Activated CD4-positive, alpha-beta memory T cell treated with anti-CD3 and anti-CD28 coated beads, Interleukin-2, amount 10 ng/mL, durations not matched to agents 7 days and 5 days (primary cell): ENCODE results near the gene ZNF33B. TPM values are rescaled to one million over a fixed set of nuclear protein-coding genes. Genes with fewer than 3 reads are reported as not detected.

Experiments
- CTCF ChIA-PET: fragments of 350-600 bp; sonication (Branson Sonifier 250); formaldehyde crosslinking; loops from one replicate; lab custom pipeline; 2021; ENCODE audit warnings: antibody characterized with exemption, inconsistent platforms; lab: Charles Lee
- POLR2A ChIA-PET: fragments of 350-600 bp; sonication (Branson Sonifier 250); formaldehyde crosslinking; loops from one replicate; lab custom pipeline; 2021; ENCODE audit warnings: antibody characterized with exemption; lab: Charles Lee
- DNase-seq: peaks from one replicate; pipeline ENCODE4 v3.0.0-alpha.2; 2020
- H3K27ac Mint-ChIP-seq: one replicate; pipeline ENCODE4 v1.8.0; 2021; ENCODE audit warnings: mild to moderate bottlenecking, mixed read lengths
- H3K27me3 Mint-ChIP-seq: one replicate; pipeline ENCODE4 v1.8.0; 2021; ENCODE audit warnings: mixed read lengths
- H3K36me3 Mint-ChIP-seq: one replicate; pipeline ENCODE4 v1.8.0; 2021; ENCODE audit warnings: low read depth, mixed read lengths
- H3K4me1 Mint-ChIP-seq: one replicate; pipeline ENCODE4 v1.8.0; 2021; ENCODE audit warnings: mixed read lengths
- H3K4me3 Mint-ChIP-seq: one replicate; pipeline ENCODE4 v1.8.0; 2021; ENCODE audit warnings: mild to moderate bottlenecking, mixed read lengths
- H3K9me3 Mint-ChIP-seq: one replicate; pipeline ENCODE4 v1.8.0; 2021; ENCODE audit warnings: mixed read lengths
- total RNA-seq, 2 experiments: library from RNA; stranded (reverse); gene quantifications; one replicate each; pipeline ENCODE4 v1.2.3, GENCODE V29; 2021

Gene ZNF33B
- total RNA-seq, 2 experiments from 2014 or later, result 19.9 to 23.8 TPM

DNA sequence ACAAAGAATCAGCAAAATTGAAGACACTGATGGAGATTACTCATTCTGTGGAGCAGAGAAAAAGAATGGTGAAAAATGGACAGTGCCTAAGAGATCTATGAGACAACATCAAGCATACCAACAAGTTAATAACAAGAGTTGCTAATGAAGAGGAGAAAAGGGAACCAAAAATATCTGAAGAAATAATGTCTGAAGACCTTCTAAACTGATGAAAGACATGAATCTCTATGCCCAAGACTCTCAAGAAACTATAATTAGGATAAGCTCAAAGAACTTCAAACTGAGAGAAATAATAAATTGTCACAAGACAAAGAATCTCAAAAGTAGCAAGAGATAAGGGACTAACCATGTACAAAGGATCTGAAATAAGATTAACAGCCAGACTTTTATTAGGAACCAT, 93.4 kb downstream of the ZNF33B start:
- CTCF ChIA-PET, result no interaction called here

DNA sequence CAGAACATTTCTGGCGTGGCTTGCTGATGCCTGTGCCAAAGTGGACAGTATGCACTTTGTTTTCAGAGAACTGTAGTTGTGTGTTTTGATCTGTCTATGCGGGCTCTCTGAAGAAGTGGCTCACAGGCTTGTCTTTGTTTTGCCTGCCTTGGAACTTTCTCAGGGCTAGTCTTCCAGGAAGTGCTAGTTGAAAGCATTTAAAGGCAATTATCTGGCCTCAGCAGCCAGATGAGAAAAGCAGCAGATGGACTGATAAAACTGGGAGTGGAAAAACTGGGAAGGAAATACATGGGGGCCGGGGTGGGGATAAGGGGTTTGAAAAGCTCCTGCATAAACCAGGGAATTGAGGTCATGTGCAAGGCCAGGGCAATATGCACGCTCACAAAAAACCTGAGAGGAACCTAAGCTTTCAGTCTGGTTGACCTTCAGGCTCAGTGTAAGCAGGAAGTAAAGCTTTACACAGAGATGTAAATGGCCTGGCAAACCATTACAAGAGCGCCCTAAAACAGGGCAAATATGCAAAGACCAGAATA, 94.5 kb downstream of the ZNF33B start:
- Mint-ChIP-seq H3K4me3 (no peak overlapping the region), H3K27me3 (no peaks in the 10 kb centered on the region), H3K9me3 (peaks cover 50% of the 10 kb centered on the region), H3K27ac (no peak overlapping the region), H3K36me3 (peaks cover 78% of the 10 kb centered on the region), H3K4me1 (peaks cover 8% of the 10 kb centered on the region)
- ChIA-PET POLR2A (no interaction called here), CTCF (no interaction called here)
- no peak for DNase-seq

More for the DNA sequence above, 93.4 kb downstream of the ZNF33B start:
- POLR2A ChIA-PET, result no interaction called here
- DNase-seq, result no peak
- Mint-ChIP-seq H3K4me1 (peaks cover 12% of the 10 kb centered on the region), H3K4me3 (no peak overlapping the region), H3K9me3 (peaks cover 47% of the 10 kb centered on the region), H3K36me3 (peaks cover 76% of the 10 kb centered on the region), H3K27me3 (no peaks in the 10 kb centered on the region), H3K27ac (no peak overlapping the region)

Other genes starting within 250 kb of the ZNF33B start
- gene BMS1, start 144.2 kb upstream of the ZNF33B start, total RNA-seq, result 10 to 100 TPM; 14.3 to 14.6 TPM